ENCODE results near the gene NAV3.

The NAV3 gene

GRCh38 chr12:77847060-77847541, 16.4 kb downstream of the NAV3 start:
- TF ChIP-seq CTCF (IDR thresholded peaks at IDR 0.05) = no peak

DNA sequence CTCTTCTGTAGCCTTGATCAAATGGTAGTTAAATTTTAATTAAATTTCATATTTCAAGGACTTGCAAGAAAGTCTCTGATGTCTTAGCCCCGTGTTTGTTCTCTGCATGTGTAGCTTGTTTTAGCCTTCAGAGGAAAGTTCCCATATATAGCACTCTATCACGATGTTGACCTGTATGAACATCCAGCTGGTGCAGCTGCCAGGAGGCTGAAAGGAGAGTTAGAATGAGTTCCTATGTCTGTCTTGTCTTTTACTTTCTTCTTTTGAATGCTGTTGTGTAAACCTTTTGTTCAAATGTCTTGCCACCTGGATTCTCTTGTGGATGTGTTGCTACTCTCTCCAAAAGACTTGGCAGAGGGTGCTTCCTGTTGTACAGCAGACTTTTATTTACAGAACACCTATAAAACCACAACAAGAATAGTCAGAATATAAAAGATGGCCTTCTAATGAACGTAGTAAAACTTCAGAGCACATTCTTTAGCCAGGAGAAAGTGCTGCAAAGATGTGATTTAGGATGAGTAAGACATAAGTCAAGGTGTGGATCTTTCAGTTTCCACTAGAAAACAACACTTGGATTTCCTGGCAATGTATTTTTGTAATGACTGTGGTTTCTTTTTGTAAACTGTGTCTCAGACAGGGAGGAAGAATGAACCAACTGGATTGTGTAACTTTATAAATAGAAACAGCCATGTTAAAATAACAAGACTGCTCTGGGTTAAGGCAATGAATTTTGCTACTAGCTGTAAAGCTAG, 17.2 kb downstream of the NAV3 start:
- TF ChIP-seq CTCF (IDR thresholded peaks at IDR 0.05) = no peak

DNA sequence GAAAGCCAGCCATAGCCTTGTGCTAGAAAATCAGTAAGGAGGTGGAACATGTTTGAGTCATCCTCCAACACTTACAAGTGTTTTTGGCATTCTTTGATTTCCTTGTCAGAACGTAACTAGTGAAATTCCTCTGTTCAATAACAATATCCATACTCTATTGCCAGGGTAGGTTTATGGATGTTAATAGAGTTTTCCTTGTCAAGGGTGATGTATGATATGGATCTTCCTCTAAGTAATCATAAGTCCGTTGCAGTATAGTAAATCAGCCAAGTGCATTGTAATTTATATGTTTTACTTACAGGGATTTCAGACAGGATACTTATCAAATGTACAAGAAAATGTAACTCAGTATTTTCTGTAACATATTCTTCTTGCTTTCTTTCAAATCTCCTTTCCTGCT, 19.4 kb downstream of the NAV3 start:
- TF ChIP-seq CTCF (IDR thresholded peaks at IDR 0.05) = no peak

DNA sequence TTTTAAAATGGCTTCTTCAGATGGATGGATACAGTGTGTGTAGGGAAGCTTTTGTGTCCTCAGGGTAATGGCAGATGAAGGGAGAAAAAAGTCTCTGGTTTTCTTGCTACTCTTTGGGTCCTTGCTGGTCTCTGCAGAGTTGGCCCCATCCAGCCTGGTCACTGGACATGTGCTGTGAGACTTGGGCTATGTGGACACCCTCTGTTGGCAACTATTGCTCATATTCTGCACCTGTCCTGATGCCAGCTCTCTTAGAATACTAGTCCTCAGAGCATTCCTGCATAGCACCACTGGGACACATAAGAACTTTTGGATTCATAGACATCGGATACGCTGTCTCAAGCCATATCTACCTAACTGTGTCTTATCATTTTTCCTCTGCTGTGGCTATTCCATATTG, 20.0 kb downstream of the NAV3 start:
- no peak for TF ChIP-seq CTCF (IDR thresholded peaks at IDR 0.05)

DNA sequence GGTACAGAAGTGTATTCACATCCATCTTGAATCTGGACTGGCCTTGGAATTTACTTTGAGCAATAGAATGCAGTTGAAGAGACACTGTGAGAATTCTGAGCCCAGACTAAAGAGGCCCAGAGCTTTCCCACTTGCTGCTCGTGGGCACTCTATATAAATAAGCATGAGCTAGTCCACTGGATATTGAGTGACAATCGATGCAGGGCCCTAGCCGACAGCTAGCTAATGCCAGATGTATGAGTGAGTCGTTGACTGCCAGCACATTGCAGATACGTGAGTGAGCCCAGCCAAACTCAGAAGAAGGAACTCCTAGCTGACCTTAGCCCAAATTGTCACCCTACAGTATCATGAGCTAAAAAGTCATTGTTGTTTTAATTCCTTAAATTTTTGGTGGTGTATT, 24.9 kb downstream of the NAV3 start:
- TF ChIP-seq CTCF (IDR thresholded peaks at IDR 0.05) = no peak

- no peak for TF ChIP-seq CTCF (IDR thresholded peaks at IDR 0.05)
These were observed 30.6 kb downstream of the NAV3 start for GRCh38 chr12:77861317-77861716.

- TF ChIP-seq CTCF (IDR thresholded peaks at IDR 0.05) = no peak
These were observed 34.5 kb downstream of the NAV3 start for GRCh38 chr12:77865178-77865577.

DNA sequence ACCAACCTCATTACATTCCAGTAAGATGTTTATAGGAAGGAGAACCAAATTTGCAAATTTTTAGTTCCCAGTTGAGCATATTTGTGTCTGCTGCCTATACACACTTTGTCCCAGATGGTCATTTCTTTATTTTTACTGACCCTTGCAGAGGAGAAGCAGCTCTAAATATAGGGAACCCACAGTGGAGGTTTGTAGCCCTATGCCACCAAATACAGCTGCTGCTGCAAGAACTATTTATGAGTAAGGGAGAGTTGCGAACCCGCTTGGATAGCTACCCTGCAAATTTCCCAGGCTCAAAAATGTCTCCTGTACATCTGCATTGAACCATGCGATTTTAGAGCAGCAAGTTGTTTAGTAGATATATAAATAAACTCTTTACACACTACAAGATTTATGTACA, 48.2 kb downstream of the NAV3 start:
- no peak for TF ChIP-seq CTCF (IDR thresholded peaks at IDR 0.05)
